ENCODE data around the gene DNAAF9.

DNAAF9 gene

GRCh38 chr20:3383878-3384495, 23.5 kb downstream of the DNAAF9 start:
- Histone ChIP-seq H3K27me3 (replicated peaks; ENCODE audit: insufficient read depth, low read length) (no peaks in the 10 kb centered on the region), H3F3A (ENCODE audit: insufficient read depth, low read length) (no peaks in the 10 kb centered on the region), H3K27ac (ENCODE audit: low read length) (no peak overlapping the region), H3K79me2 (ENCODE audit: low read length) (no peaks in the 10 kb centered on the region), H3K4me1 (ENCODE audit: low read length) (no peaks in the 10 kb centered on the region), H4K20me1 (ENCODE audit: insufficient read depth, low read length) (no peaks in the 10 kb centered on the region), H3K9me2 (replicated peaks; ENCODE audit: insufficient read depth, low read length) (no peaks in the 10 kb centered on the region), H3K4me2 (ENCODE audit: low read depth, low read length) (no peak overlapping the region), H2AFZ (ENCODE audit: low read length) (no peak overlapping the region), H3K9ac (ENCODE audit: low read length) (no peak overlapping the region), H3K9me3 (replicated peaks; ENCODE audit: insufficient read depth, low read length) (no peaks in the 10 kb centered on the region), H3K36me3 (replicated peaks; ENCODE audit: insufficient read depth, low read length) (no peaks in the 10 kb centered on the region), H3K4me3 (ENCODE audit: low read length) (no peak overlapping the region)
- no peak for DNase-seq
- TF ChIP-seq EZH2phosphoT487 (IDR thresholded peaks at IDR 0.05; ENCODE audit: low read length) = no peak

GRCh38 chr20:3382836-3383235, 24.6 kb downstream of the DNAAF9 start:
- H3K9me3 ChIP-seq (replicated peaks; ENCODE audit: insufficient read depth, low read length) = no peaks in the 10 kb centered on the region
- no peaks in the 10 kb centered on the region for H3K4me1 ChIP-seq (ENCODE audit: low read length)
- no peak overlapping the region for H2AFZ ChIP-seq (ENCODE audit: low read length)
- TF ChIP-seq EZH2 (optimal IDR thresholded peaks at IDR 0.05; ENCODE audit: low read depth, low read length) (no peak), EZH2phosphoT487 (IDR thresholded peaks at IDR 0.05; ENCODE audit: low read length) (no peak), CTCF (IDR thresholded peaks at IDR 0.05; ENCODE audit: low read length) (no peak)
- no peaks in the 10 kb centered on the region for H3F3A ChIP-seq (ENCODE audit: insufficient read depth, low read length)
- no peak overlapping the region for H3K9ac ChIP-seq (ENCODE audit: low read length)
- DNase-seq = no peak
- no peaks in the 10 kb centered on the region for H4K20me1 ChIP-seq (ENCODE audit: insufficient read depth, low read length)
- no peak overlapping the region for H3K4me2 ChIP-seq (ENCODE audit: low read depth, low read length)
- no peaks in the 10 kb centered on the region for H3K27me3 ChIP-seq (replicated peaks; ENCODE audit: insufficient read depth, low read length)
- H3K79me2 ChIP-seq (ENCODE audit: low read length) = no peaks in the 10 kb centered on the region
- no peaks in the 10 kb centered on the region for H3K36me3 ChIP-seq (replicated peaks; ENCODE audit: insufficient read depth, low read length)
- H3K27ac ChIP-seq (ENCODE audit: low read length) = no peak overlapping the region
- H3K4me3 ChIP-seq (ENCODE audit: low read length) = no peak overlapping the region
- H3K9me2 ChIP-seq (replicated peaks; ENCODE audit: insufficient read depth, low read length) = no peaks in the 10 kb centered on the region

GRCh38 chr20:3380228-3381070, 27.0 kb downstream of the DNAAF9 start:
- Histone ChIP-seq H3K27me3 (replicated peaks; ENCODE audit: insufficient read depth, low read length) (no peaks in the 10 kb centered on the region), H2AFZ (ENCODE audit: low read length) (no peak overlapping the region), H3K79me2 (ENCODE audit: low read length) (no peaks in the 10 kb centered on the region), H4K20me1 (ENCODE audit: insufficient read depth, low read length) (no peaks in the 10 kb centered on the region), H3K4me3 (ENCODE audit: low read length) (no peak overlapping the region), H3K27ac (ENCODE audit: low read length) (no peak overlapping the region), H3K36me3 (replicated peaks; ENCODE audit: insufficient read depth, low read length) (no peaks in the 10 kb centered on the region), H3F3A (ENCODE audit: insufficient read depth, low read length) (no peaks in the 10 kb centered on the region), H3K9me3 (replicated peaks; ENCODE audit: insufficient read depth, low read length) (no peaks in the 10 kb centered on the region), H3K9me2 (replicated peaks; ENCODE audit: insufficient read depth, low read length) (no peaks in the 10 kb centered on the region), H3K9ac (ENCODE audit: low read length) (no peak overlapping the region), H3K4me1 (ENCODE audit: low read length) (no peaks in the 10 kb centered on the region), H3K4me2 (ENCODE audit: low read depth, low read length) (no peak overlapping the region)
- no peak for DNase-seq
- TF ChIP-seq EZH2 (optimal IDR thresholded peaks at IDR 0.05; ENCODE audit: low read depth, low read length) (no peak), EZH2phosphoT487 (IDR thresholded peaks at IDR 0.05; ENCODE audit: low read length) (no peak), CTCF (IDR thresholded peaks at IDR 0.05; ENCODE audit: low read length) (no peak)

GRCh38 chr20:3378138-3378537, 29.3 kb downstream of the DNAAF9 start:
- no peaks in the 10 kb centered on the region for H4K20me1 ChIP-seq (ENCODE audit: insufficient read depth, low read length)
- no peaks in the 10 kb centered on the region for H3K27me3 ChIP-seq (replicated peaks; ENCODE audit: insufficient read depth, low read length)
- no peaks in the 10 kb centered on the region for H3K79me2 ChIP-seq (ENCODE audit: low read length)
- no peaks in the 10 kb centered on the region for H3K9me2 ChIP-seq (replicated peaks; ENCODE audit: insufficient read depth, low read length)
- no peak overlapping the region for H3K4me3 ChIP-seq (ENCODE audit: low read length)
- no peak overlapping the region for H3K27ac ChIP-seq (ENCODE audit: low read length)
- TF ChIP-seq EZH2phosphoT487 (IDR thresholded peaks at IDR 0.05; ENCODE audit: low read length) (no peak), CTCF (IDR thresholded peaks at IDR 0.05; ENCODE audit: low read length) (no peak), EZH2 (optimal IDR thresholded peaks at IDR 0.05; ENCODE audit: low read depth, low read length) (no peak)
- no peaks in the 10 kb centered on the region for H3K36me3 ChIP-seq (replicated peaks; ENCODE audit: insufficient read depth, low read length)
- DNase-seq = no peak
- no peak overlapping the region for H3K4me2 ChIP-seq (ENCODE audit: low read depth, low read length)
- H3K4me1 ChIP-seq (ENCODE audit: low read length) = no peaks in the 10 kb centered on the region
- H3F3A ChIP-seq (ENCODE audit: insufficient read depth, low read length) = no peaks in the 10 kb centered on the region
- H2AFZ ChIP-seq (ENCODE audit: low read length) = no peak overlapping the region
- no peaks in the 10 kb centered on the region for H3K9me3 ChIP-seq (replicated peaks; ENCODE audit: insufficient read depth, low read length)
- H3K9ac ChIP-seq (ENCODE audit: low read length) = no peak overlapping the region

Data from MM.1S (cell line).